Measurements from ENCODE around the gene LCLAT1.

The LCLAT1 gene

GRCh38 chr2:30424231-30424630 lies 22.8 kb upstream of the LCLAT1 start:
- DNase-seq: no peak

- DNase-seq: no peak
Measured at GRCh38 chr2:30425326-30425725, 21.7 kb upstream of the LCLAT1 start.

GRCh38 chr2:30427606-30428347 lies 19.3 kb upstream of the LCLAT1 start:
- DNase-seq: no peak

- no peak for DNase-seq
Measured at GRCh38 chr2:30428348-30428662, 18.7 kb upstream of the LCLAT1 start.

- DNase-seq: no peak
Measured at GRCh38 chr2:30428827-30429461, 18.1 kb upstream of the LCLAT1 start.

DNA sequence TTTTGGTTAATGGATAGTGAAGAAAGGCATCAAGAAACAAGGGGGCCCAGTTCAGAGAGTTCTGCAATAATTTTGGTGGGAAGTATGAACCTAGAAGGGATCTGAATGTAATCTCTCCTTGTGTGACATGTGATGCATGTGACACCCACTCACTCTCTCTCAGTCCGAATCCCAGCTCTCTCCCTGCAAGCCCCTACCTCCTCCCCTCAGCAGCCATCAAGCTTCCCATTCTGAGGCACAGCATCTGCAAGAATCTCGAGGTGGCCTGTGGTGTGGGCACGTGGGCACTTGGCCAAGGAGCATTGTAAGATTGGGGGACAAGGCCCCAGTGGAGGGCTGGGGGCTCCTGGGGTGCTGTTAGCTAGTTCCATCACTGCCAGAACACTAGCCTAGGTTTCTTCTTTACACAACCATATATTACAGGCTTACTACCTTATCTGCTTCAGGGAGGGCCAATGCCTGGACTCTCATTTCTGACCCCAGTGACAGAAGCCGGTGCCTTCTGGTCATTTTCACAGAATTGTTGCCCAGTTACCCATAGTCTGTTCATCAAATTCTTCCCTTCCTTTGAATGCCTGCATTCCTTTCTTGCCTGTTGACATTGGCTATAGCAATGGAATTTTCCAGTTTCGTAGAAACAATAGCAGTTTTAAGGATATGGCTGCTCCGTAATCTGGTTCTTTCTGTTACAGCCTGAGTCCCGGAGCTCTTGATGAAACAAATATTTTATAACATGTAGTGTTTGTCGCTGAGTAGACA lies 13.3 kb upstream of the LCLAT1 start:
- DNase-seq: no peak

- no peak for DNase-seq
Measured at GRCh38 chr2:30434708-30435107, 12.3 kb upstream of the LCLAT1 start.

GRCh38 chr2:30436859-30437435 lies 10.1 kb upstream of the LCLAT1 start:
- DNase-seq: no peak

- no peak for DNase-seq
Measured at GRCh38 chr2:30437809-30438548, 9.1 kb upstream of the LCLAT1 start.

- no peak for DNase-seq
Measured at GRCh38 chr2:30439296-30439695, 7.8 kb upstream of the LCLAT1 start.

GRCh38 chr2:30439879-30440278 lies 7.2 kb upstream of the LCLAT1 start:
- DNase-seq: peak; percentile 19

GRCh38 chr2:30441023-30441422 lies 6.0 kb upstream of the LCLAT1 start:
- no peak for DNase-seq

DNA sequence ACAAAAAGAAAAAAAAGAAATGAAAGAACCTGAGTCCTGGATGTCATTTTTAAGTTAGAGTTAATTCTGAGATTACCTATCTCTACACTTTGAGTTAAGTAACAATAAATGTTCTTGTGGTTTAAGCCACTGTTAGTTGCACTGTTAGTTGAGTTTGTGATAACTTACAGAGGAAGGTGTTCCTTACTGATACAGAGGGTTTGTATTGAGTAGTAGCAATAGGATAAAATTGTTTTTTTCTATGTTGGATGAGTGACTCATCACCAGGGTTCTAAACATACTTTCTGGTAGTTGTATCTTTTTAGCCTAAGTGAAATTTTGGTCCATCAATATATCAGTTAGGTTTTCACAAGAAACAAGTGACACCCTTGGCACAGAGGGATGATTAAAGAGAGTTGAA lies 4.0 kb upstream of the LCLAT1 start:
- DNase-seq: no peak

DNA sequence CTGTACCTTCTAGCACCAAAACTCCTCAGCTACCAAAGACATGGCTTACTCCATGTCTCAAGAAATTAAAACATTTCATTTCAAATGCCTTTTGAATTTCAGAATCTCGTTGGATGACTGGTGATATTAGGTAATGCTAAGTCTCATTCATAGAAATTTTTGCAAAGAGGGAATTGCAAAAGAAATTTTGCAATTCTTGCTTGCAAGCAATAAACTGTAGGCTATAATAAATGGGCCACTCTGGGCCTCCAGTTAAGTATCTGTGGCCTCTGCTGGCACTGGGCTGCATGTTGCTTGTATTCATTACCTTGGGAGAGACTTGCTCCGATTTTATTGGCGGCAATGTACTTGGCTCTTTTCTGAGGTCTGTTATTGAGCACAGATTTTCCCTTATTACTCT lies 2.8 kb upstream of the LCLAT1 start:
- DNase-seq: no peak

- no peak for DNase-seq
Measured at GRCh38 chr2:30445266-30445821, 1.7 kb upstream of the LCLAT1 start.

GRCh38 chr2:30446602-30447148 lies 371 bp upstream of the LCLAT1 start:
- no peak for DNase-seq

DNA sequence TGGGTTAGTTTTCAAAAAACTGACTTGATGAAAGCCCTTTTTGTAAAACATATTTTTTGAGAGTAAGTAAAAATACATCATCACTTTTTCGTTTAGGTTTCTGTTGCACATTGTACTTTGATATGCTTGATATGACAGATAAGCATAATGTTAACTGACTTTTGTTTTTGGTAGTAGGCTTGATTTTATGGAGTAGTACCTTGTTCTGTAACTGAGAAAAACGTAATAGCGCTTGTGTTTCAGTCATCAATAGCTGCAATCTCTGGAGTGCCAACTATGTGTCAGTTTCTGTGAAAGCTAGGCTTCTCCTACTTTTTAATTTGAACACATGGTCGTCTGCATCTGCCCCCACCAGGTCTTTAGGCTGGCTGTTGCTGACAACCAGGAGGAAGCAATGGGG lies 1.3 kb downstream of the LCLAT1 start:
- no peak for DNase-seq

GRCh38 chr2:30448866-30449265 lies 1.8 kb downstream of the LCLAT1 start:
- no peak for DNase-seq

- DNase-seq: no peak
Measured at GRCh38 chr2:30450025-30450424, 3.0 kb downstream of the LCLAT1 start.

- no peak for DNase-seq
Measured at GRCh38 chr2:30453498-30453897, 6.5 kb downstream of the LCLAT1 start.

GRCh38 chr2:30454571-30454970 lies 7.5 kb downstream of the LCLAT1 start:
- no peak for DNase-seq

DNA sequence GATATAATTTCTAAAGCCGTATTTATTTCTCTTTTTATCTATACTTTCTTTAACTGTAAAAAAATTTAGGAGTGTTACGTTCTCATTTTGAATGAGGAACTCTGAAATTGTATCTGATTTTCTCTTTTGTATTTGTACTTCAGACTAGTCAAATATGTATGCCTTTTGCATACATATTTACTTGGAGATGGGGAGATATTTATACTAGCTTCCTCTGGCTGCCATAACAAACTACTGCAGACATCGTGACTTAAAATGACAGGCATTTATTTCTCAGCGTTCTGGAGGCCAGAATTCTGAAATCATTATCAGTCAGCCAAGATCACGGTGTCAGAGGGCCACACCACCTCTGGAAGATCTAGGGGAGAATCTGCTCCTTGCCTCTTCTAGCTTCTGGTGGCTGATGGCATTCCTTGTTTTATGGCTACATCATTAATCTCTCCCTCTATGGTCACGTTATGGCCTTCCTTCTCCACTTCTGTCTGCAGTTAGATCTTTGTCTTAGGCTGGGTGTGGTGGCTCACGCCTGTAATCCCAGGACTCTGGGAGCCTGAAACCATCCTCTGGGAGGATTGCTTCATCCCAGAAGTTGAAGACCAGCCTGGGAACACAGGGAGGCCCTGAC lies 8.2 kb downstream of the LCLAT1 start:
- DNase-seq: no peak
